NCI-H1417 treated with DMSO at 0.1 percent for 48 hours (cell line): ENCODE results near the gene SSPN.

Experiments used
- DNase-seq: peaks from one replicate; lab custom pipeline; 2025; lab: John Stamatoyannopoulos, UW

Gene SSPN

DNA sequence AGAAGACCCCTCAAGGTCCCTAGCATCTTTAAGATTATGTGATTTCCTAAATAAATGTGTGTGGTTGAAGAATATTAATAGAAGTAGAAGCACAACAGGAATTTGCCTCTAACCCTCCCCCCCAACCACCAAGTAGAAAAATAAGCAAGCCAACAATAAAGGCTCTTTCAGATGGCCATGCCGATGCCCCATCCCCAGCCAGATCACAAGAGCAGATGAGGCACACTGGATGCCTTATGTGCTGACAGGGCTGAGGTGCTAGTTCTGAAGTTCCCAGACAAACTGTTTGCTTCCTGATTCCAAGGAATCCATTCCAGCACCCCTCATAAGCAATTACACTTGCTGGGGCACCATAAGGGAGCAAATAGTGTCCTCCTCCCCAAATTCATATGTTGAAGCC is 90.0 kb downstream of the SSPN start:
- no peak for DNase-seq

DNA sequence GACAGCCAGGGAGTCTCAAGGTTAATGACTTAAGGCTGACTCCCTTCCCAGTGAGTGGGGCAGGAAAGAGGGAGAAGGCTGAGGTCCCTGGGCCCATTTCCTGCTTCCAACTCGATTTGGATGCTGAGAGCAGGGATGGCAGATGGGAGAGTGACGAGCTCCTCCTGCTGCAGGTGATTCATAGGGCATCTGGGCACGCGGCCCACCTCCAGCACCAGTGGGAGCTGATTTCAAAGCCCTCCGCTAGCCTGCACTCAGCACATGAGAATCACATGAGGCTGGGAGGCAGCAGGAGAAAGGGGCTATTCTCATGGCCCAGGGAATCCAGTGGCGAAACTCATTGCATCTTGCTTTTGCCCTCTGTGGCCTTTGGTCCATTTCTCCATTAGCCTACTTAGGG is 90.8 kb downstream of the SSPN start:
- DNase-seq: no peak

DNA sequence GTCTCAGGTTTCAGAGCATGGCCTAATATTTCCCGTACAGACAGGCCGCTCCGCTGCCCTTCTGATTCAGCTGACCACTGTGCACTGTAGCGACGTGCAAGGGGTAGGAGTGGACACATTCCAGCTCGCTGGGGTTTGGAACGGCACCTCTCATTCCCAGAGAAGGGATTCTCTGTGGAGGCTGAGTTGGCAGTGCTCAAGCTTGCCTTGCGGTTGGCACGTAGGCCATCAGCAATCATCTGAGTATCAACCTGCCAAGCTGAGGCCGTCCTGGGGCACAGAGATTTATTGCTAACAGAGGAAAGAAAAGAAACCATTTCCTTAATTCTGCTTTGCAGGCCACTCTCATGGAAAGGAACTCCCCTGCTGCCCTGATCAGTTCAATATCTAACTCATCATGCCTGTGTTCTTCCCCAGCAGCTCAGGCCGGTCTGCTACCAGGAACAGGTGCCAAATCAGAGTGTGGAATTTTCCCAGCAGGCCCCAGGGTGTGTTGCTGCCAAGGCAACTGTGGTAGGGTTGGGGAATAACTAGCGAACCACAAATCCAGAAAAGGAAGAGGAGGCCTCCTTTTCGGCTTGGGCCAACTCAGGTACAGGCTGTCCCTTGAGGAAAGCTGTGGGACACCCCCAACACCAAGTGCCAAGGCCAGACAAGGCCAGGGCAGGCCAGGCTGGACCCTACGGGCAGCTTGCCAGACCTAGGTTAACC is 92.5 kb downstream of the SSPN start:
- DNase-seq: no peak

DNA sequence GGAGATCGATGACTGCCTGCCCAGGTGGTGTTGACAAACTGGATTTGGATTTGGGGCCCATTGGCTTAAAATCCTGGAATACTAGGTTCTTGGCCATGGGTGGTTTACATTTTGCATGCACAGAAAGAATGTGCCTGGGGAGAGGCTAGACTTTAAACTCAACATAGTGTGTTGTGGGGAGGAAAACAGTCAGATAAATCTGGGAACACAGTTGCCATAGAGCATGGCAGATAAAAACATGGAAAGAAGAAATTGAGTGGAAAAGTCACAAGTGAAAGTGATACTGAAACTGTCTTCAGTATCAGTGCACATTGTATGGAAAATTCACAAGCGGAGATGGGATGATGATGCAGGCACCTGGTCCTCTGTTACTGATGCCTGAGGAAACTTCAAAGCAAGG is 95.2 kb downstream of the SSPN start:
- DNase-seq: no peak

DNA sequence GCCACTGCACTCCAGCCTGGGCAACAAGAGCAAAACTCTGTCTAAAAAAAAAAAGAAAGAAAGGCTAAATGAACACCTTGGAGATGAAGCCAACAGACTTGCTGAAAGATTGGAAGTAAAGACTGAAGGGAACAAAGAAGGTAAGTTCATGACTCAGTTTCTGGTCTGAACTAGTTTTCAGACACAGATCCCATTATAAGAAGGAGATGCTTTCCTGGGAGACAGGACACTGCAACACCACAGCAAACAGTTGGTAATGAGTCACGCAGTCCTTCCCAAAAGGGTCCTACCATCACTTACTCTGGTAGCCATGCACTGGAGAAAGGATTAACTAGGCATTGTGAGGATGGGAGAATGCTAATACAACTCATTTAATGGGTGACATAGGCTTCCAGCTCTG is 97.2 kb downstream of the SSPN start:
- DNase-seq: no peak

DNA sequence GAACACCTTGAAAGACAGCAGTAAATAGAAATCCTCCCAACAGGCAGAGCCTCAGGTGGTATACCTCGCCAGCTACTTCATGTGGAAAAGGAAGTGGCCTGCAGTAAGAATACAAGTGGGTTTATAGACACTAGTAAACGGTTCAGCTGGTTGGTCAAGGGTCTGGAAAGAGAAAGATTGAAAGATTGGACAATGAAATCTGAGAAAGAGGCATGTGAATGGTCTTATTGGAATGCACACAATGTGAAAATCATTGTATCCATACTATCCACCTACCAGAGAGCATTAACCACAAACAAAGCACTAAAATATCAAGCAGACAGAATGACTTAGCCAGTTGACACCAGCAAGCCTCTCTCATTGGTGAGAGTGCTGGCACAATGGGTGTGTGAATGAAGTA is 98.2 kb downstream of the SSPN start:
- no peak for DNase-seq

DNA sequence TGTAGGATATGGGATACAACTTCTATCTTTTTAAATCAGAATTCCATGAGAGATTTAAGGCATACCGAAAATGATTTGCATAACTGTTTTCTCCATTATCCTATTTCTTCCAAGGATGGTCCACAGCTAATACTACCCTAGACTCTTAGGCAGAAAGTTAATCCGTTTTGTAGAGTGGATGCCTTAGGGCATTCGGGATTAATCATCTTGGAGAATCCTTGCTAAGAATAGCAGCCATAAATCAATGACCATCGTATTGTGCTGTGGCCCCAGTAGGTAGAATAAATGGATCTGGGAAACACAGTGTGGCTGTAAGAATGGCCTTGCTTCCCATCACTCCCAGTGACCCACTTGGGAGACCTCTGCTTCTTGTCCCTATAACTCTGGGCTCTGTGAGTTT is 99.6 kb downstream of the SSPN start:
- DNase-seq: no peak

DNA sequence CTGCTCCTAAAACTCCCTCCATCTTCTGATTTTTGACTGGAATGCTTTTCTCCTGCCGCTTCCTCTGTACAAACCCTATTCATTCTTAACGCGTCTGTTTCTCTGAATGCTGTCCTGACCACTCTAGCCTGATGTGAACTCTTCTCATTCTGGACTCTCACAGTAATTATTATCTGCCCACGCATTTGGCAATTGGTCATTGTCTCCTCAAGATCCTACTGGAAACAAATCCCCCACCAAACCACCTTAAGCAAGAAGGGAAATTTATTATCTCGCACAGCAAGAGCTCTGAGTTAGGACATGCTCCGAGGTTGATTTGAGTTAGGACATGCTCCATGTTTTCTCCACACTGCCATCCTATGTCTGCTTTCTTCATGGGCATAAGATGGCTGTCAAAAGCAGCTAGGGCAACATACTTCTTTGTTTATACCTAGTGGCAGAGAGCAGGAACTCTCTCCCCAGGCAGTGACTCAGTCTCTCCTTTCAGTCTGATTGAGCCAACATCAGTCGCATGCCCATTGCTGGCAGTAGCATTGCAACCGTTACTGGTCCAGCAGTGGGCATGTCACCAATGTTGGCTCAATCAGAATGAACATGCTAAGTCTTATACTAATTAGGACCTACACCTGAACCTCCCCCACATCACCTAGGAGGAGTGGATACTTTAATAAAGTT is 102.2 kb downstream of the SSPN start:
- no peak for DNase-seq

DNA sequence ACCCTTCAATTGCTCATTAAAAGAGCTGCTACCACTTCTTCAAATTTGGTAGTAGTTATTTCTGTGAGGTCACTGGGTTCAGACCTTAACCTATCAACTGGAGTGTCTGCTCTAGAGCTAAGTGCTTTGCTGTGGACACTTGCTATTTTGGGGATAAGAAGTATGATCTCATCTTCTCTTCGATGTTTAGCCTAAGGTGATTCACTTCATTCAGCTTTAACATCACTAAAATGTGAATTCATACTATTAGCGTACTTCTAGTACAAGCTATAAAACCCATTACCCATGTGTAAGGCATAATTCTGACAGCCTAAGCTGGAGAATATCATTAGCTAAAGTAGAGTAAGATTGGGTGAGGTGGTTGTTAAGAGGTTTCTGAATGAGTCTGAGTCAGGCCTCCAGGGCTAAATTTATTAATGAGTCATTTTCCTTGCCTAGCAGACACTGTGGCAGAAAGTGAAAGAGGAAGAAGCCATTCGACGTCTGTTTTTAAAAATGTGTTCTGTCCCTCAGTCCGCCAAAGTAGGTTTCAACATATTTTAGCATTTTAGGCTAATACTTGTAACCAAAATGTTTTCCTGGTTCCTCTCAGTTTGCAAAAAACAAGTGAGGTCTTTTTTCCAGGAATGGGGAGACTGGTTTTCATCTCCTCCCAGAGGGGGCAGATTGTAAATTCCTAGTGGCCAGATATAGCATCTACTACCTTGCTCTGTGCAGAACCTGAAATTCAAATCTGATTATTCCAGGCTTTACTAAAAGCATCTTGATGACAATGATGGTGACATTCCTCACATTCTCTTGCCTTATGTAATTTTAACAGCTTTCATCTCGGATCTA is 103.6 kb downstream of the SSPN start:
- DNase-seq: no peak

DNA sequence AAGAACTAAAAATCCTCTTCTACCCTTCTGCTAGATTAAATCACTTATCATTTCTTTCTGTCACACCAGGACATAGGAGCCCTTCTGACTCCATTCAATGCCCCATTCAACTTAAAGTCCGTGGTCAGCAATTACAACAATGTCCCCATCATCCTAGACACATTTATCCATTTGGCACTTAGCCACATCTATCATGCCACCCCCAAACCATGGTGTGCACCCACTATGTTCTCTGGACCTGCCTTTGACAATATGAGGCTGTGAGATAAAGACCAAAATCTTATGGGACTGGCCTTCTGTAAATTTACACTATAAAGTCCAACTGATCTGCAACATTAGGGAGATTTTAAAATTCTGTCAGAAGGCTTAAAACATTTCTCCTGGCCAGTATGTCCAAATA is 104.4 kb downstream of the SSPN start:
- no peak for DNase-seq
